GM12874 (cell line): ENCODE data around the gene PACSIN2.

ENCODE experiments used
- TF ChIP-seq, protein P1 (sequence below): IDR thresholded peaks from 2 replicates; pipeline ENCODE4 v1.5.1; 2011; ENCODE audit warnings: low read depth, mild to moderate bottlenecking, control low read depth, low read length, moderate library complexity; ENCODE audit not compliant: insufficient read depth

PACSIN2 gene

DNA sequence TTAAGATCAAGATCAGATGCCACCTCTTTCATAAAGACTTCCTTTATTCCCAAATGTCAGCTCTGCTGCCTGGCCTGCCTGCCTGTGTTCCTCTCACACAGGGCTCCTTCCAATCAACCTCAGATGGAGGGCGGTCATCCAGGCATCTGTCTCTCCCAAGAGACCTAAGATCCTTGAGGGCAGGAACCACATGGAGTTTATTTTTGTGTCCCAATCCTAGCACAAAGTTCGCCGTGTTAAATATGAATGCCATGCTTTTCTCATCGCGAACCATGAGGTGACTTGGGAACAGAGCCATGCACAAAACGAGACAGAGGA, 85.2 kb downstream of the PACSIN2 start:
- TF ChIP-seq, protein P1, sequence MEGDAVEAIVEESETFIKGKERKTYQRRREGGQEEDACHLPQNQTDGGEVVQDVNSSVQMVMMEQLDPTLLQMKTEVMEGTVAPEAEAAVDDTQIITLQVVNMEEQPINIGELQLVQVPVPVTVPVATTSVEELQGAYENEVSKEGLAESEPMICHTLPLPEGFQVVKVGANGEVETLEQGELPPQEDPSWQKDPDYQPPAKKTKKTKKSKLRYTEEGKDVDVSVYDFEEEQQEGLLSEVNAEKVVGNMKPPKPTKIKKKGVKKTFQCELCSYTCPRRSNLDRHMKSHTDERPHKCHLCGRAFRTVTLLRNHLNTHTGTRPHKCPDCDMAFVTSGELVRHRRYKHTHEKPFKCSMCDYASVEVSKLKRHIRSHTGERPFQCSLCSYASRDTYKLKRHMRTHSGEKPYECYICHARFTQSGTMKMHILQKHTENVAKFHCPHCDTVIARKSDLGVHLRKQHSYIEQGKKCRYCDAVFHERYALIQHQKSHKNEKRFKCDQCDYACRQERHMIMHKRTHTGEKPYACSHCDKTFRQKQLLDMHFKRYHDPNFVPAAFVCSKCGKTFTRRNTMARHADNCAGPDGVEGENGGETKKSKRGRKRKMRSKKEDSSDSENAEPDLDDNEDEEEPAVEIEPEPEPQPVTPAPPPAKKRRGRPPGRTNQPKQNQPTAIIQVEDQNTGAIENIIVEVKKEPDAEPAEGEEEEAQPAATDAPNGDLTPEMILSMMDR = no peak

DNA sequence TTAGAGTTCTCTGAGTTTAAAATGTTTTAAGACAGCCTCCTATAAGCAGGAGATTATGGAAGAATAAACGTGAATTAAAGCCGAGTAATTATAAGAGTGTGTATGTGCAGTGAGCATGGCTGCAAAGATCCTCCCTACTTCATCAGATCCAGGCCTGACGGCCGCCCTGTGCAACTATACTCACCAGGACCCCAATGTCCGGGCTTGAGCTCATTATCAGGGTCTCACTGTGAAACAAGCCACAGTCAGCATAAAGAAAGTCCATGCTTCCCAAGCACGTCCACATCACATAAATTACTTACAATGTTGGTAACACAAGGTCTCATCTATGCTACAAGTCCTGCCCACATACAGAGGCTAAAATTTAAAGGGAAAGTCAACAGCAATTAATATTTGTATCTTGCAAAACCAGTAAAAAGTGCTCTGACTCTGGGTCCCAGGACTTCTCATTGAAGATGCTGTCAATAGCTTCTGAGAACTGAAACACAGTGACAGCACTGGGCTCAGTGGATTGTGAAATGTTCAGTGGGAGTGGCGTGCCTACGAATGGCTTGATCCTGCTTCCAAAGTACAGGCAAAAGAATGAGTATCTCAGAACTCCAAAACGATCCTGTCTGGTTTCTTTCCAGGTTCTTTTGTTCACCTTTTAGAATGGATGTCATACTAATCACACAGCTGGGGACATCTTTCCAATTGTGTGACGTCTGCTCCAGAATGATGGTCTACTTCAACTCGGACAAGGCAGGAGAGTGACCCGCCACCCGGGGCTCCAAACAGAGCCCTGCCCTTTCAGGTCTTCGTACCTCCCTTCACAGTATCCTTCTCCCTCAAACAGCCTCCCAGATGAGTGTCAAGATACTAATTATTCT, 85.7 kb downstream of the PACSIN2 start:
- TF ChIP-seq, protein P1 = no peak

DNA sequence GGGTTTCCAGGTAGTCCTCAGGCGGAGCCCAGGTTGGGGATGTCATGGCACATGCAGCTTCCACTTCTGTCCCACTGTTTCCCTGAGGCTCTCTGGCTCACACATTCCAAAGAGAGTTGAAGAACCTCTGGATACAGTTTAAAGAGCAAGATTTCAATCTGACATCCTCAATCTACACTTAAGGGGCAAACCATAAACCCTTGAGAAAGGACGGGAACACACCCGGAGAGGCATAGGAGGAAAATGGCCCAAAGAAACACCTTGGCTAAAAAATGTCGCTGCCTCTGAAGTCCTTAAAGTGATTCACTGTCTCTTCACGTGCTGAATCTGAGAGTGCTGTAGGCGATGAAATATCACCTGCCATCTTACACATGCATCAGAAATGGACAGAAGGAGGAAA, 87.0 kb downstream of the PACSIN2 start:
- TF ChIP-seq, protein P1 = no peak

DNA sequence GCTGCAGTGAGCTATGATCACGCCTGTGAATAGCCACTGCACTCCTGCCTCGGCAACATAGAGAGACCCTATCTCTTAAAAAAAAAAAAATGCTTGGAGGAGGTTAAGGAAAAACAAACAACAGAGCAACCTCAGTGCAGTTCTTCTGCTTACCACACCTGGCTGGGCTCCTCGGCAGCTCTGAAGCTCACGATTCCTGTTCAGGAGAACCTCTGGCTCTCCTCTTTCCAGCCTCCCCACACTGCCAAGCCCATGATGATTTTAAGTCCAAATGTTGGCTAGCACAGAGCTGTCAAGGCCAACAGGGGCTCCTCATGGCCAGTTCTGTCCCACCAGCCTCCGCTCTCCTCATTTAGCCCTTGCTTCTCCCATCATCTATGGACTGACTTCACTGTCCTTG, 88.2 kb downstream of the PACSIN2 start:
- TF ChIP-seq, protein P1 = no peak

DNA sequence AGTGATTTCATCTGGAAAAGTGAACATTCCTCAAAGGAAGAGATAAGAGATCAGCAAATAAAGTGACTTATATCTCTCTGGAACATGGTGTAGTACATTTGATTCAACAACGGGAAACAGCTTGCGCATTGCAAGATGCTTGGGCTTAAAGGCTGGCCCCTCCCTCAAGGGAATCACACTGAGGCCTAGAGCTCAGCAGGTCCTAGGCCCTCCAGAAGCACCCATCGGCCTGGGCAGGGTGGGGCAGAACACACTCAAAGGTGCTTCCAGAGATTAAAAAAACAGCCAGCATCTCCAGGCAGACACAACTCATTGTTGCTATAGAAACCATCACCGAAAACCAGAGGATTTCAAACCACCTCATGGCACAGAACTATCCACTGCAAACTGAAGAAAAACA, 88.8 kb downstream of the PACSIN2 start:
- TF ChIP-seq, protein P1 = no peak

DNA sequence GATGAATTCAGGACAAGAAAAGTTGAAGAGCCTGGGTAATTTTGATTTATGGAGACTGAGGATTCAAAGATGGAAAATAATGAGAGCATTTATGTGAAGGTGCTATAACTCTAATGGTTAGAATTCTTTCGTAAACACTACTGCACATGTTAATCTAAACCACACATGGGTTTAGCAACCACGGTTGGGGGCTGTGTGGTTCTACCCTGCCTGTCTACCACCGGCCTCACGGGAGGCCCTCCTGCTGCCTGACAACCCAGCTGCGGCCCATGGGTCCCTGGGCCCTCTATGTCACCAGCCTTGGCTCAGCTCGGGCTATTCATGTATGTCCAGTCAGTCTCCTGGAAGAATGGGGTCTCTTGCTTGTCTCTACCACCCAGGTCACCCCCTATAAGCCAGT, 89.4 kb downstream of the PACSIN2 start:
- TF ChIP-seq, protein P1 = no peak

DNA sequence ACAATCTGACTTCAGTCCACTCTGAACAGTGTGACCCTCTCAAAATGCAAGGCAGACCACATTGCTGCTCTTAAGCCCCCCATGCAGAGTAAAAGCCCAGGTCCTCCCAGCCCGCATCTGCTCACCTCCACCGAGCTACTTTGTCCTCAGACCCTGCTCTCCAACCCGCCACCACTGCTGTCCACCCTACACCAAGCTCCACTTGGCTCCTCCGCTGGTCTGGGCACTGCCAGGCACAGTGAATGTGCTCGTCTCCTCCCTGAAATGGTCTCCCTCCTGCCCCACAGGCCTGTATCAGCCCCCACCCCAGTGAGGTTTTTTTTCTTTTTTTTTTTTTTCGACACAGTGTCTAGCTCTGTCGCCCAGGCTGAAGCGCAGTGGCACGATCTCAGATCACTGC, 90.5 kb downstream of the PACSIN2 start:
- TF ChIP-seq, protein P1 = no peak
